K562 (cell line): ENCODE data around the gene TMEM121. TPM values are rescaled to one million over a fixed set of nuclear protein-coding genes. Genes with fewer than 3 reads are reported as not detected.

Experiments used
- ASH1L ChIP-seq: fragments of 450-650 bp; IDR thresholded peaks from 2 replicates; pipeline ENCODE4 v1.6.1; 2018; ENCODE audit warnings: borderline replicate concordance, mild to moderate bottlenecking, low read depth; ENCODE audit not compliant: partially characterized antibody
- CBX3 ChIP-seq, 2 experiments: IDR thresholded peaks; 1 replicate in 1 of 2; 2 replicates in 1 of 2; pipeline ENCODE4 v1.6.1; 2012; ENCODE audit warnings: inconsistent platforms in 2 of 2, low read length in 2 of 2, borderline replicate concordance in 1 of 2, control low read depth in 1 of 2
- EHMT2 ChIP-seq: fragments of 450-650 bp; IDR thresholded peaks from 2 replicates; pipeline ENCODE4 v1.6.1; 2018; ENCODE audit warnings: antibody characterized with exemption
- EP300 ChIP-seq: IDR thresholded peaks from 2 replicates; pipeline ENCODE4 v1.6.1; 2012; ENCODE audit warnings: low read length, improper control_type of control experiment
- FOXK1 ChIP-seq: sonication (generic); formaldehyde crosslinking; IDR thresholded peaks from 2 replicates; pipeline ENCODE4 v1.8.0; 2022; ENCODE audit warnings: missing genetic modification reagents, mild to moderate bottlenecking, borderline replicate concordance
- GATAD2B ChIP-seq: fragments of 450-650 bp; IDR thresholded peaks from 2 replicates; pipeline ENCODE4 v1.6.1; 2017; ENCODE audit warnings: mild to moderate bottlenecking, borderline replicate concordance
- HDAC3 ChIP-seq: fragments of 450-650 bp; IDR thresholded peaks from 2 replicates; pipeline ENCODE4 v1.6.1; 2018; ENCODE audit warnings: borderline replicate concordance, mild to moderate bottlenecking, moderate library complexity; ENCODE audit not compliant: partially characterized antibody
- HMG20A ChIP-seq: fragments of 450-650 bp; formaldehyde crosslinking; conservative IDR thresholded peaks from 2 replicates; pipeline ENCODE4 v1.4.0; 2020; ENCODE audit warnings: mild to moderate bottlenecking, mixed read lengths
- JUN ChIP-seq, 2 experiments: sonication (generic) in 1 of 2; formaldehyde crosslinking in 1 of 2; IDR thresholded peaks; 2 replicates each; pipeline versions ENCODE4 v1.6.1 to v1.8.0; 2012 to 2022; ENCODE audit warnings: borderline replicate concordance in 2 of 2, mild to moderate bottlenecking in 2 of 2, improper control_type of control experiment in 1 of 2, low read depth in 1 of 2, low read length in 1 of 2, missing genetic modification reagents in 1 of 2
- NFIC ChIP-seq: fragments of 450-650 bp; IDR thresholded peaks from 2 replicates; pipeline ENCODE4 v1.6.1; 2017; ENCODE audit warnings: mild to moderate bottlenecking, inconsistent platforms
- PML ChIP-seq: IDR thresholded peaks from 2 replicates; pipeline ENCODE4 v1.6.1; 2012; ENCODE audit warnings: low read length, inconsistent platforms
- RERE ChIP-seq: sonication (generic); formaldehyde crosslinking; IDR thresholded peaks from 2 replicates; pipeline ENCODE4 v1.8.0; 2023; ENCODE audit warnings: missing genetic modification reagents, mild to moderate bottlenecking, borderline replicate concordance
- RHOXF2B ChIP-seq: fragments of 250-450 bp; sonication (Bioruptor Pico); conservative IDR thresholded peaks from 2 replicates; pipeline ENCODE4 v1.5.1; 2021
- SETDB1 ChIP-seq: IDR thresholded peaks from one replicate; pipeline ENCODE4 v1.6.1; 2012; ENCODE audit warnings: low read length, control low read depth, inconsistent platforms
- SIN3A ChIP-seq, 2 experiments: fragments of 150-350 bp in 1 of 2; IDR thresholded peaks; 2 replicates each; pipeline ENCODE4 v1.6.1; 2011 to 2016; ENCODE audit warnings: borderline replicate concordance in 2 of 2, low read depth in 2 of 2, low read length in 2 of 2, mild to moderate bottlenecking in 2 of 2, moderate library complexity in 2 of 2; ENCODE audit not compliant: control insufficient read depth in 1 of 2
- ZBTB26 ChIP-seq: fragments of 450-650 bp; formaldehyde crosslinking; IDR thresholded peaks from 2 replicates; pipeline ENCODE4 v1.4.0; 2022; ENCODE audit warnings: missing genetic modification characterization
- ZFP1 ChIP-seq: fragments of 450-650 bp; formaldehyde crosslinking; IDR thresholded peaks from 2 replicates; pipeline ENCODE4 v1.4.0; 2020; ENCODE audit warnings: mild to moderate bottlenecking, mixed read lengths
- ZFP36 ChIP-seq: fragments of 150-350 bp; IDR thresholded peaks from 2 replicates; pipeline ENCODE4 v1.6.1; 2018; ENCODE audit warnings: low read length, low read depth; ENCODE audit not compliant: partially characterized antibody
- ZFPM2 ChIP-seq: fragments of 250-450 bp; sonication (Bioruptor Pico); IDR thresholded peaks from 2 replicates; pipeline ENCODE4 v1.5.1; 2022; ENCODE audit warnings: mild to moderate bottlenecking
- ZNF347 ChIP-seq: fragments of 450-650 bp; formaldehyde crosslinking; IDR thresholded peaks from 2 replicates; pipeline ENCODE4 v1.4.0; 2020; ENCODE audit warnings: low read depth, mild to moderate bottlenecking, moderate library complexity
- ZNF583 ChIP-seq: fragments of 250-450 bp; sonication (Bioruptor Pico); IDR thresholded peaks from 2 replicates; pipeline ENCODE4 v1.4.0; 2020
- ZNF79 ChIP-seq: fragments of 250-450 bp; sonication (Bioruptor Pico); IDR thresholded peaks from 2 replicates; pipeline ENCODE4 v1.4.0; 2020; ENCODE audit warnings: low read depth, mild to moderate bottlenecking, moderate library complexity
- polyA plus RNA-seq, 8 experiments: library from polyadenylated mRNA; depleted of rRNA in 4 of 8; stranded (reverse) in 5 of 8; unstranded in 3 of 8; fragments of >200 nt; fragmentation: Nextera tagmentation in 2 of 8; fragmentation: Illumina TruSeq in 1 of 8; extraction: Ambion mirVana in 2 of 8; extraction: Trizol in 1 of 8; gene quantifications; 2 replicates each; pipeline versions ENCODE4 v1.2.1 to v1.2.3, GENCODE V29; 2011 to 2014; ENCODE audit warnings: inconsistent platforms in 1 of 8, missing spikeins in 1 of 8
- total RNA-seq, 7 experiments: library from RNA; depleted of rRNA in 6 of 7; stranded (reverse); fragments of >200 nt in 6 of 7; fragmentation: Illumina TruSeq in 2 of 7; extraction: Trizol in 2 of 7; gene quantifications; 2 replicates each; pipeline versions ENCODE4 v1.2.1 to v1.2.3, GENCODE V29; 2011 to 2021; ENCODE audit warnings: low replicate concordance in 1 of 7

Gene TMEM121
- total and polyA plus RNA-seq, 9 of the 15 experiments (the other 6 are each of a cell fraction or from before 2014, with no cell fraction given) = 0.31 to 0.36 TPM; not detected in 7

GRCh38 chr14:105490572-105491365 lies 35.6 kb upstream of the TMEM121 start, which contains the start of gene TEDC1 (continued):
- no peak for TF ChIP-seq HMG20A
- TF ChIP-seq SIN3A (IDR thresholded peaks at IDR 0.05; ENCODE audit: borderline replicate concordance in 2 of 2, control insufficient read depth in 1 of 2, low read depth in 2 of 2, low read length in 2 of 2) = peak in 1 of 2 experiments; percentile 37; a peak in 2 of 4 replicates
- no peak for TF ChIP-seq RHOXF2B (CRISPR knock-in tag)
- TF ChIP-seq JUN (IDR thresholded peaks at IDR 0.05; ENCODE audit: borderline replicate concordance, low read depth, low read length) = no peak; the same call in 1 of the 2 replicates
- no peak for TF ChIP-seq JUN (CRISPR knock-in tag; IDR thresholded peaks at IDR 0.05; ENCODE audit: borderline replicate concordance)
- no peak for TF ChIP-seq EP300
- TF ChIP-seq HDAC3 = no peak
- no peak for TF ChIP-seq ZNF347 (CRISPR knock-in tag)
- TF ChIP-seq SETDB1 = no peak
- 0 out of 2 replicates have a peak, but pooled peaks have one; percentile 7 for TF ChIP-seq NFIC
- TF ChIP-seq ZFP1 = no peak
- TF ChIP-seq CBX3 (IDR thresholded peaks at IDR 0.05; ENCODE audit: borderline replicate concordance in 1 of 2, low read length in 2 of 2) = peak in 1 of 2 experiments; percentile 16; a peak in 1 of 3 replicates
- TF ChIP-seq EHMT2 = no peak
- TF ChIP-seq ZFP36 = no peak
- no peak for TF ChIP-seq ZNF79 (CRISPR knock-in tag)
- no peak for TF ChIP-seq ZNF583
- TF ChIP-seq PML = 0 out of 2 replicates have a peak, but pooled peaks have one; percentile 29
- no peak for TF ChIP-seq ZFPM2 (CRISPR knock-in tag)
- TF ChIP-seq ZBTB26 (CRISPR knock-in tag) = 0 out of 2 replicates have a peak, but pooled peaks have one; percentile 36
- peak; percentile 96 for TF ChIP-seq ASH1L
- no peak for TF ChIP-seq RERE (CRISPR knock-in tag)
- no peak for TF ChIP-seq FOXK1 (CRISPR knock-in tag)
- peak; percentile 89 for TF ChIP-seq GATAD2B
